GM19099 (cell line): ENCODE data around the gene CGN.

ENCODE experiments used
- POLR2A ChIP-seq: IDR thresholded peaks from 3 replicates; pipeline ENCODE4 v1.6.1; 2011; ENCODE audit warnings: low read depth; ENCODE audit not compliant: insufficient read length; ENCODE audit errors: extremely low read depth

The CGN gene

GRCh38 chr1:151510020-151510405 is 1.2 kb upstream of the CGN start:
- TF ChIP-seq POLR2A, result no peak

- no peak for TF ChIP-seq POLR2A
These were observed 602 bp upstream of the CGN start for GRCh38 chr1:151510614-151510956.

GRCh38 chr1:151511636-151512215 is 539 bp downstream of the CGN start:
- TF ChIP-seq POLR2A, result no peak

GRCh38 chr1:151512326-151512725 is 1.1 kb downstream of the CGN start:
- no peak for TF ChIP-seq POLR2A

GRCh38 chr1:151512801-151513625 is 1.8 kb downstream of the CGN start:
- TF ChIP-seq POLR2A, result no peak

GRCh38 chr1:151513626-151514121 is 2.5 kb downstream of the CGN start:
- TF ChIP-seq POLR2A, result no peak

GRCh38 chr1:151514366-151514765 is 3.2 kb downstream of the CGN start:
- no peak for TF ChIP-seq POLR2A

- TF ChIP-seq POLR2A, result no peak
These were observed 4.1 kb downstream of the CGN start for GRCh38 chr1:151515265-151515664.

GRCh38 chr1:151516031-151516511 is 4.9 kb downstream of the CGN start:
- no peak for TF ChIP-seq POLR2A

- TF ChIP-seq POLR2A, result no peak
These were observed 7.2 kb downstream of the CGN start for GRCh38 chr1:151518431-151518830.

- TF ChIP-seq POLR2A, result no peak
These were observed 7.7 kb downstream of the CGN start for GRCh38 chr1:151518936-151519335.

- no peak for TF ChIP-seq POLR2A
These were observed 8.5 kb downstream of the CGN start for GRCh38 chr1:151519667-151520066.

GRCh38 chr1:151520359-151520758 is 9.2 kb downstream of the CGN start:
- TF ChIP-seq POLR2A, result no peak

GRCh38 chr1:151523326-151523725 is 12.1 kb downstream of the CGN start:
- TF ChIP-seq POLR2A, result no peak

- TF ChIP-seq POLR2A, result no peak
These were observed 13.5 kb downstream of the CGN start for GRCh38 chr1:151524736-151525135.
